GM23338 (cell line): Measurements from ENCODE around the gene TMED9. TPM values are rescaled to one million over a fixed set of nuclear protein-coding genes. Genes with fewer than 3 reads are reported as not detected.

ENCODE experiments used
- ATAC-seq: fragments of 200-7000 bp; cut with Tn5 transposase; 3 replicates; pipeline ENCODE4 v1.9.1; 2020
- DNase-seq: peaks from one replicate; pipeline ENCODE4 v3.0.0-alpha.2; 2015; ENCODE audit warnings: low spot score
- H2AFZ ChIP-seq: fragments of 200-600 bp; sonication (generic); 2 replicates; pipeline ENCODE4 v1.8.0; 2016; ENCODE audit warnings: antibody characterized with exemption, mild to moderate bottlenecking, moderate library complexity
- H3F3A ChIP-seq: fragments of 200-600 bp; sonication (generic); replicated peaks from 2 replicates; pipeline ENCODE4 v1.8.0; 2017; ENCODE audit warnings: antibody characterized with exemption, mixed run types, low read depth
- H3K27ac ChIP-seq: fragments of 200-600 bp; sonication (generic); 2 replicates; pipeline ENCODE4 v1.6.1; 2016; ENCODE audit warnings: low read depth
- H3K27me3 ChIP-seq: fragments of 200-600 bp; sonication (generic); 2 replicates; pipeline ENCODE4 v1.8.0; 2016; ENCODE audit warnings: mild to moderate bottlenecking, mixed run types, moderate library complexity; ENCODE audit not compliant: insufficient read depth
- H3K36me3 ChIP-seq: fragments of 200-600 bp; sonication (generic); 2 replicates; pipeline ENCODE4 v1.8.0; 2016; ENCODE audit warnings: mild to moderate bottlenecking; ENCODE audit not compliant: insufficient read depth
- H3K4me1 ChIP-seq: fragments of 200-600 bp; sonication (generic); 2 replicates; pipeline ENCODE4 v1.8.0; 2016; ENCODE audit warnings: mild to moderate bottlenecking, moderate library complexity; ENCODE audit not compliant: insufficient read depth
- H3K4me2 ChIP-seq: fragments of 200-600 bp; sonication (generic); 2 replicates; pipeline ENCODE4 v1.7.1; 2017; ENCODE audit warnings: mixed run types
- H3K4me3 ChIP-seq: fragments of 200-600 bp; sonication (generic); 2 replicates; pipeline ENCODE4 v1.6.1; 2016; ENCODE audit warnings: mixed run types
- H3K79me2 ChIP-seq: fragments of 200-600 bp; sonication (generic); replicated peaks from 2 replicates; pipeline ENCODE4 v1.8.0; 2017; ENCODE audit warnings: mild to moderate bottlenecking; ENCODE audit not compliant: insufficient read depth
- H3K9me2 ChIP-seq: fragments of 200-600 bp; sonication (generic); 2 replicates; pipeline ENCODE4 v1.8.0; 2017; ENCODE audit not compliant: insufficient read depth
- H4K20me1 ChIP-seq: fragments of 200-600 bp; sonication (generic); replicated peaks from 2 replicates; pipeline ENCODE4 v1.8.0; 2017; ENCODE audit warnings: mild to moderate bottlenecking; ENCODE audit not compliant: insufficient read depth
- H3K27ac Mint-ChIP-seq: 2 replicates; pipeline ENCODE4 v1.8.0; 2020; ENCODE audit warnings: inconsistent platforms, mild to moderate bottlenecking, moderate library complexity, mixed read lengths
- H3K27me3 Mint-ChIP-seq: 3 replicates; pipeline ENCODE4 v1.8.0; 2022; ENCODE audit warnings: low read depth, mild to moderate bottlenecking, moderate library complexity, mixed read lengths, inconsistent platforms; ENCODE audit not compliant: insufficient read depth, poor library complexity
- H3K36me3 Mint-ChIP-seq: 3 replicates; pipeline ENCODE4 v1.8.0; 2021; ENCODE audit warnings: low read depth, mild to moderate bottlenecking, inconsistent platforms, moderate library complexity, mixed read lengths
- H3K4me1 Mint-ChIP-seq: 3 replicates; pipeline ENCODE4 v1.8.0; 2020; ENCODE audit warnings: mild to moderate bottlenecking, inconsistent platforms, mixed read lengths
- H3K4me3 Mint-ChIP-seq: 3 replicates; pipeline ENCODE4 v1.8.0; 2021; ENCODE audit warnings: moderate library complexity, mild to moderate bottlenecking, inconsistent platforms, mixed read lengths
- H3K9me3 Mint-ChIP-seq: 3 replicates; pipeline ENCODE4 v1.8.0; 2020; ENCODE audit warnings: moderate library complexity, mild to moderate bottlenecking, inconsistent platforms, mixed read lengths
- CREB1 ChIP-seq: fragments of 250-450 bp; sonication (Bioruptor Pico); IDR thresholded peaks from 2 replicates; pipeline ENCODE4 v1.5.0; 2020; ENCODE audit warnings: low read depth, mild to moderate bottlenecking, moderate library complexity
- CTCF ChIP-seq, 2 experiments: fragments of 200-600 bp in 1 of 2; sonication (generic) in 1 of 2; conservative IDR thresholded peaks; 2 replicates each; pipeline versions ENCODE4 v1.5.1 to v1.6.1; 2016 to 2017; ENCODE audit warnings: antibody characterized with exemption in 2 of 2, low read depth in 2 of 2, mild to moderate bottlenecking in 2 of 2, moderate library complexity in 1 of 2
- ETS1 ChIP-seq: IDR thresholded peaks from 2 replicates; pipeline ENCODE4 v1.6.1; 2016; ENCODE audit warnings: antibody characterized with exemption
- EZH2 ChIP-seq: fragments of 200-600 bp; sonication (generic); IDR thresholded peaks from one replicate; pipeline ENCODE4 v1.8.0; 2017; ENCODE audit warnings: antibody characterized with exemption, mild to moderate bottlenecking, low read depth; ENCODE audit not compliant: unreplicated experiment
- EZH2phosphoT487 ChIP-seq: fragments of 200-600 bp; sonication (generic); IDR thresholded peaks from one replicate; pipeline ENCODE4 v1.8.1; 2018; ENCODE audit warnings: antibody characterized with exemption; ENCODE audit not compliant: unreplicated experiment
- JUNB ChIP-seq: IDR thresholded peaks from one replicate; pipeline ENCODE4 v1.6.1; 2016; ENCODE audit warnings: antibody characterized with exemption; ENCODE audit not compliant: unreplicated experiment
- NANOG ChIP-seq: IDR thresholded peaks from 2 replicates; pipeline ENCODE4 v1.6.1; 2016; ENCODE audit warnings: antibody characterized with exemption, borderline replicate concordance
- POLR2AphosphoS5 ChIP-seq: IDR thresholded peaks from 2 replicates; pipeline ENCODE4 v1.6.1; 2016; ENCODE audit warnings: antibody characterized with exemption, low read depth
- REST ChIP-seq: IDR thresholded peaks from one replicate; pipeline ENCODE4 v1.6.1; 2018; ENCODE audit warnings: antibody characterized with exemption; ENCODE audit not compliant: unreplicated experiment
- STAT1 ChIP-seq: IDR thresholded peaks from one replicate; pipeline ENCODE4 v1.6.1; 2016; ENCODE audit warnings: antibody characterized with exemption; ENCODE audit not compliant: unreplicated experiment
- ZNF114 ChIP-seq: fragments of 250-450 bp; sonication (Bioruptor Pico); IDR thresholded peaks from 2 replicates; pipeline ENCODE4 v1.5.0; 2020; ENCODE audit warnings: mild to moderate bottlenecking, moderate library complexity
- ZNF331 ChIP-seq: fragments of 250-450 bp; sonication (Bioruptor Pico); IDR thresholded peaks from 2 replicates; pipeline ENCODE4 v1.5.0; 2020; ENCODE audit warnings: low read depth, mild to moderate bottlenecking, moderate library complexity
- ZNF462 ChIP-seq: fragments of 250-450 bp; sonication (Bioruptor Pico); IDR thresholded peaks from 2 replicates; pipeline ENCODE4 v1.5.0; 2020; ENCODE audit warnings: mild to moderate bottlenecking, moderate library complexity
- polyA plus RNA-seq: library from polyadenylated mRNA; unstranded; fragments of >200 nt; fragmentation: Nextera tagmentation; extraction: Ambion mirVana; gene quantifications from 2 replicates; pipeline ENCODE4 v1.2.1, GENCODE V29; 2016
- total RNA-seq: library from RNA; depleted of rRNA; stranded (reverse); fragments of >200 nt; shearing (Covaris generic); gene quantifications from 2 replicates; pipeline ENCODE4 v1.2.3, GENCODE V29; 2014

The TMED9 gene
- total and polyA plus RNA-seq, 2 experiments from 2014 or later, result 77.2 to 130 TPM

GRCh38 chr5:177547736-177548135, 44.3 kb upstream of the TMED9 start:
- TF ChIP-seq JUNB, result no peak
- no peak for TF ChIP-seq REST
- no peak for TF ChIP-seq ETS1
- no peak for TF ChIP-seq EZH2
- TF ChIP-seq STAT1, result no peak
- TF ChIP-seq ZNF462 (CRISPR knock-in tag), result no peak
- no peak for TF ChIP-seq EZH2phosphoT487
- no peak for TF ChIP-seq CTCF (conservative IDR thresholded peaks at IDR 0.05; ENCODE audit: low read depth in 2 of 2)
- TF ChIP-seq POLR2AphosphoS5, result no peak
- no peak for TF ChIP-seq CREB1 (CRISPR knock-in tag)
- TF ChIP-seq ZNF331, result no peak
- no peak for TF ChIP-seq ZNF114 (CRISPR knock-in tag)
- no peak for TF ChIP-seq NANOG
- DNase-seq (no peak), ATAC-seq (no peak)
- Mint-ChIP-seq H3K27me3 (peaks cover 3% of the 10 kb centered on the region), H3K4me1 (peaks cover 17% of the 10 kb centered on the region), H3K27ac (no peak overlapping the region), H3K36me3 (peaks cover 21% of the 10 kb centered on the region), H3K9me3 (no peaks in the 10 kb centered on the region), H3K4me3 (no peak overlapping the region)
- peaks cover 98% of the 10 kb centered on the region for H3K79me2 ChIP-seq
- 0 out of 2 replicates have a peak, but pooled peaks cover 2% of the 10 kb centered on the region for H3F3A ChIP-seq
- H3K36me3 ChIP-seq, result peaks cover 11% of the 10 kb centered on the region; the same call in 1 of the 2 replicates
- no peaks in the 10 kb centered on the region for H3K4me1 ChIP-seq
- H3K4me3 ChIP-seq, result no peak overlapping the region
- H3K9me2 ChIP-seq, result no peaks in the 10 kb centered on the region
- H3K27ac ChIP-seq, result no peak overlapping the region
- H3K27me3 ChIP-seq, result no peaks in the 10 kb centered on the region
- no peak overlapping the region for H2AFZ ChIP-seq
- peaks cover 72% of the 10 kb centered on the region for H4K20me1 ChIP-seq
- H3K4me2 ChIP-seq, result no peak overlapping the region
